Lower leg skin (tissue), 3 donors: ENCODE measurements around the gene ZNG1A.
"Not testable (repeated sequence)": the region's sequence is repeated elsewhere in the genome, so short reads cannot be mapped to it uniquely, and the experiment has no call there.

Experiments used
- POLR2A ChIP-seq, 2 donors: fragments of 450-650 bp; IDR thresholded peaks; one replicate each; pipeline ENCODE4 v1.6.1; 2016 to 2017; ENCODE audit warnings: antibody characterized with exemption in 2 of 2, mild to moderate bottlenecking in 1 of 2, moderate library complexity in 1 of 2
- TF ChIP-seq, protein P1 (sequence below), 3 donors: fragments of 450-650 bp; IDR thresholded peaks; one replicate each; pipeline ENCODE4 v1.5.1; 2016; ENCODE audit warnings: antibody characterized with exemption in 3 of 3, mild to moderate bottlenecking in 3 of 3, moderate library complexity in 2 of 3

DNA sequence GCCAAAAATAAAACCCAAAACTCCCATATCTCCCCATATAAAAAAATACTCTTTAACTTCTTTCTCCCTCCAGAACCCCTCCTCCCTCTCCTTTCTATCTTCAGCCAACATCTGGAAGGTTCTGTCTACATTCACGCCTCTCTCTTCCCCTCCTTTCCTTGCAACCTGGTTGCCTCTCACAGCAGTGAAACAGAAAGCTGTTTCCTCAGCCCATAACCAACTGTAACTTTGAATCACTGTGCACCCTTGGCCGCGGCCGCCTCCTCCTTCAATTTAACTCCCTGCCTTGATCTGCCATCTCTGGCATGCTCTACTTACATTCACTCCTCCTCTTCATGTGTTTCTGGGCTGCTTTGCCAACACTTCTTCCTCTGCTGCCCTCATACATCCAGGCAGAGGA lies 83.9 kb downstream of the ZNG1A start:
- not testable (repeated sequence) for TF ChIP-seq POLR2A (IDR thresholded peaks at IDR 0.05)
- TF ChIP-seq, protein P1, sequence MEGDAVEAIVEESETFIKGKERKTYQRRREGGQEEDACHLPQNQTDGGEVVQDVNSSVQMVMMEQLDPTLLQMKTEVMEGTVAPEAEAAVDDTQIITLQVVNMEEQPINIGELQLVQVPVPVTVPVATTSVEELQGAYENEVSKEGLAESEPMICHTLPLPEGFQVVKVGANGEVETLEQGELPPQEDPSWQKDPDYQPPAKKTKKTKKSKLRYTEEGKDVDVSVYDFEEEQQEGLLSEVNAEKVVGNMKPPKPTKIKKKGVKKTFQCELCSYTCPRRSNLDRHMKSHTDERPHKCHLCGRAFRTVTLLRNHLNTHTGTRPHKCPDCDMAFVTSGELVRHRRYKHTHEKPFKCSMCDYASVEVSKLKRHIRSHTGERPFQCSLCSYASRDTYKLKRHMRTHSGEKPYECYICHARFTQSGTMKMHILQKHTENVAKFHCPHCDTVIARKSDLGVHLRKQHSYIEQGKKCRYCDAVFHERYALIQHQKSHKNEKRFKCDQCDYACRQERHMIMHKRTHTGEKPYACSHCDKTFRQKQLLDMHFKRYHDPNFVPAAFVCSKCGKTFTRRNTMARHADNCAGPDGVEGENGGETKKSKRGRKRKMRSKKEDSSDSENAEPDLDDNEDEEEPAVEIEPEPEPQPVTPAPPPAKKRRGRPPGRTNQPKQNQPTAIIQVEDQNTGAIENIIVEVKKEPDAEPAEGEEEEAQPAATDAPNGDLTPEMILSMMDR (IDR thresholded peaks at IDR 0.05), result not testable (repeated sequence)
